ENCODE data around the gene RBM19.
"Not testable (repeated sequence)": the region's sequence is repeated elsewhere in the genome, so short reads cannot be mapped to it uniquely, and the experiment has no call there.

Gene RBM19

DNA sequence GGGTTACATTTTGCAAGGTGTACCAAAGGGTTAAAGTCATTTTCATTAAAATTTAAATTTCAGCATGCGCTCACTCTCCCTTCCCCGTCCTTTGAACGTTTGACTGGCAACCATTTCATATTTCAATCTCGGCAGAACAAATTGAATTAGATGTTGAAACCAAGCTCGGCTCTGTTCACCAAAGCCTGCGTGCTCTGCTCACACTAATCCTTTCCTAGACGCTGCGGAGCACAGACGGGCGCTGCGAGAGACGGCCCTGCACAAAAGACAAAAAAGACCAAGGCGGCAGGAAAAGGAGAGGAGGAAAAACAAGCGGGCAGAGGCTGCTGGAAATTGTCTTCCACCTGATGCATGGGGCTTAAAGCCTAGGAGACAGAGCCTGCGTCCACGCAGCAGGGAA lies 149.3 kb downstream of the RBM19 start:
- Histone ChIP-seq H3K27me3 (ENCODE audit: control insufficient read depth in 1 of 2, insufficient read depth in 2 of 2, low read length in 2 of 2) (no peaks in the 10 kb centered on the region), H3K4me1 (ENCODE audit: control insufficient read depth, insufficient read depth, low read length) (no peaks in the 10 kb centered on the region), H3K9ac (ENCODE audit: low read length in 2 of 2) (no peak overlapping the region), H3K4me3 (ENCODE audit: low read length in 2 of 2) (no peak overlapping the region), H3K27ac (ENCODE audit: low read length) (no peak overlapping the region), H3K9me3 (ENCODE audit: control insufficient read depth in 2 of 2, low read length in 2 of 2) (peaks cover 0 to 5% of the 10 kb centered on the region in 2 donors), H3K36me3 (ENCODE audit: control insufficient read depth in 2 of 2, insufficient read depth in 2 of 2, low read length in 2 of 2) (peaks cover 0 to 19% of the 10 kb centered on the region in 2 donors)

GRCh38 chr12:113815031-113815430 lies 151.1 kb downstream of the RBM19 start:
- Histone ChIP-seq H3K9me3 (ENCODE audit: control insufficient read depth in 2 of 2, low read length in 2 of 2) (peaks cover 0 to 12% of the 10 kb centered on the region in 2 donors), H3K4me3 (ENCODE audit: low read length in 2 of 2) (no peak overlapping the region), H3K9ac (ENCODE audit: low read length in 2 of 2) (no peak overlapping the region), H3K27ac (ENCODE audit: low read length) (no peak overlapping the region), H3K27me3 (ENCODE audit: control insufficient read depth in 1 of 2, insufficient read depth in 2 of 2, low read length in 2 of 2) (no peaks in the 10 kb centered on the region), H3K4me1 (ENCODE audit: control insufficient read depth, insufficient read depth, low read length) (no peaks in the 10 kb centered on the region), H3K36me3 (ENCODE audit: control insufficient read depth in 2 of 2, insufficient read depth in 2 of 2, low read length in 2 of 2) (peaks cover 0 to 15% of the 10 kb centered on the region in 2 donors)

DNA sequence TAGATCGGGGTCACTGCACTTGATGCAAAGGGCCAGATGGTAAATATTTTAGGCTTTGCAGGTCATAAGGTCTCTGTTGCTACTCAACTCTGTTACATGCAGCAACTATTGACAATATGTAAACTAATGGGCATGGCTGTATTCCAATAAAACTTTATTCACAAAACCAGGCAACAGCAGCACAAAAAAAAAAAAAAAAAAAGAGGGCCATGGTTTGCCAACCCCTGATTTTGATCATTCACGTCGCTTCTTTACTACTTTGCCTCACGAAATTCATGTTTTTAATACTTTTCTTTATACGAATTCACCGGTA lies 152.9 kb downstream of the RBM19 start:
- Histone ChIP-seq H3K36me3 (ENCODE audit: control insufficient read depth in 2 of 2, insufficient read depth in 2 of 2, low read length in 2 of 2) (peaks cover 0 to 15% of the 10 kb centered on the region in 2 donors), H3K9me3 (ENCODE audit: control insufficient read depth in 2 of 2, low read length in 2 of 2) (peaks cover 0 to 12% of the 10 kb centered on the region in 2 donors), H3K9ac (ENCODE audit: low read length in 2 of 2) (no peak overlapping the region), H3K4me1 (ENCODE audit: control insufficient read depth, insufficient read depth, low read length) (no peaks in the 10 kb centered on the region), H3K4me3 (ENCODE audit: low read length in 2 of 2) (no peak overlapping the region), H3K27me3 (ENCODE audit: control insufficient read depth in 1 of 2, insufficient read depth in 2 of 2, low read length in 2 of 2) (no peaks in the 10 kb centered on the region), H3K27ac (ENCODE audit: low read length) (no peak overlapping the region)

DNA sequence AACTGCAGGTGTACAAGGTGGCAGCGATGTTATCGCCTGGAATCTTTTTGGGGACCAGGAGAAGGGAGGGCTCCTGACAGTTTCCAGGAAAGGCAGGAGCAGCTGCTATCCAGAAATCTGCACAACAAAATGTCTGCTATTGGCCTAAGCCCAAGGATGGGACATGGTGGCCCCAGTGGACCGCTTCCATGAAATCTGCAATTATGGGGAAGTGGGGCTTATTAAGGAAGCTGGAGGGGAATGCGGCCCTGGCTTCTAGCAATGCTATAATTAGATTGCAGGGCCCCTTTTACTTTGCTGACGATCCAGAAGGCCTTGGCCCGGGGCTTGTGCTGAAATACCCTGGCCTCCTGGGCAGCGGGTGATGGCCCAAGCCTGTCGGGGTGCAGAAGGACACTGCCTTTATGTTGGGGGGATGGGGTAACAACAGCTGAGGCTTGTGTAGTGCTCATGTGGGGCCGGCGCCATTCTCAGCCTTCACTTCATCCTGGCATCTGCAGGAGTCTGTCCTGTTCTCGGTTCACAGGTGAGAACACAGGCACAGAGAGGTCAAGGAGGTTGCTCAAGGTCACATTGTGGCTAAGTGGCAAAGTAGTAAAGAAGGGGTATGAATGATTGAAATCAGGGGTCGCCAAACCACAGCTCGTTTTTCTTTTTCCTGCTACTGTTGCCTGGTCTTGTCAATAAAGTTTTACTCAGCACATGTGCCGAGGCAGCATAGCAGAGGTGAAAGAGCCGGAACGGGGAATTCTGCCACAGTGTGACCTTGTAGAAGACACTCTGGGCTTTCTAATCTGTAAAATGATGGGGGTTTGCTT lies 153.5 kb downstream of the RBM19 start:
- no peak overlapping the region for H3K4me3 ChIP-seq (ENCODE audit: low read length in 2 of 2)
- H3K36me3 ChIP-seq (ENCODE audit: control insufficient read depth in 2 of 2, insufficient read depth in 2 of 2, low read length in 2 of 2): peaks cover 0 to 15% of the 10 kb centered on the region in 2 donors
- no peak overlapping the region for H3K27ac ChIP-seq (ENCODE audit: low read length)
- H3K4me1 ChIP-seq (ENCODE audit: control insufficient read depth, insufficient read depth, low read length): no peaks in the 10 kb centered on the region
- H3K9me3 ChIP-seq (ENCODE audit: control insufficient read depth in 2 of 2, low read length in 2 of 2): peaks cover 0 to 12% of the 10 kb centered on the region in 2 donors
- no peak overlapping the region for H3K9ac ChIP-seq (ENCODE audit: low read length in 2 of 2)
- no peaks in the 10 kb centered on the region for H3K27me3 ChIP-seq (ENCODE audit: control insufficient read depth in 1 of 2, insufficient read depth in 2 of 2, low read length in 2 of 2)

- H3K9me3 ChIP-seq (ENCODE audit: control insufficient read depth in 2 of 2, low read length in 2 of 2): peaks cover 5 to 12% of the 10 kb centered on the region in 2 donors
- not testable (repeated sequence) for H3K36me3 ChIP-seq (ENCODE audit: control insufficient read depth in 2 of 2, insufficient read depth in 2 of 2, low read length in 2 of 2); H3K9ac ChIP-seq (ENCODE audit: low read length in 2 of 2); H3K4me3 ChIP-seq (ENCODE audit: low read length in 2 of 2); H3K27me3 ChIP-seq (ENCODE audit: control insufficient read depth in 1 of 2, insufficient read depth in 2 of 2, low read length in 2 of 2); H3K27ac ChIP-seq (ENCODE audit: low read length); H3K4me1 ChIP-seq (ENCODE audit: control insufficient read depth, insufficient read depth, low read length)
Observed at GRCh38 chr12:113809462-113810220, 156.5 kb downstream of the RBM19 start.

DNA sequence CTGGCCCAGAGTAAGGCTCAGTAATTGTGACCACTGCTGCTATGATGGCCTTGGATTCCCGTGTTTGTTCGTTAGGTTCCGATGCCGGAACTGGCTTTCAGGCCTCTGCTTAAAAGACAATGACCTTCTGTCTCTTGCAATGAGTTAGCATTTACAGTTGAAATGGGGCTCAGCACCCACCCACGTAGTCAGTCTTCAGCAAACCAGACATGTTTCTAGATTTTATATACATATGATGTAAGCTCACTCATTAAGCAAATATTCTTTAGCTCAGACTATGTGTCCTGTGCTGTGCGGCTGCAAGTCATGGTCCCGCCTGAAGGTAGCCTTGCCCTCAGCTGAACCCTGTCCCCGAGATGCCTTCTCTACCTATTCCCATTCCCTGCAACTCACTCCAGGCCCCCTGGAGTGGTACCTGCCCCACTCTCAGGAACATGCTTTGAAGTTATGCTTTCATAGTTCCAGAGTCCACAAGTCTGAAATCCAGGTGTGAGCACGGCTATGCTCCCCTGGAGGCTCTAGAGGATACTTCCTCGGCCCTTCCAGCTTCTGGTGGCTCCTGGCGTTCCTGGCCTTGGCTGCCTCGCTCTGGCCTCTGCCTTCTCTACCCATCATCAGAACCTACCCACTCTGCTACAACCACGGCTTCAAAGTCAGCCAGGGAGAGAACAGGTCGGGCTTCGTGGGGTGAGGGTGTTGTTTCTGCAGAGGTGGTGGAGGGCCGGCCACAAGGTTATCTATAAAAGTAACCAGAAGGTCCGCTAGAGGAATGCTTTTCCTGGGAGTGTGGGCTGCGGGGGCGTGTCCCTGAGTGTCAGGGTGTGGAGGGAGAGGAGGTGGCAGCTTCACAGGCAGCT lies 157.8 kb downstream of the RBM19 start:
- no peak overlapping the region for H3K4me3 ChIP-seq (ENCODE audit: low read length in 2 of 2)

DNA sequence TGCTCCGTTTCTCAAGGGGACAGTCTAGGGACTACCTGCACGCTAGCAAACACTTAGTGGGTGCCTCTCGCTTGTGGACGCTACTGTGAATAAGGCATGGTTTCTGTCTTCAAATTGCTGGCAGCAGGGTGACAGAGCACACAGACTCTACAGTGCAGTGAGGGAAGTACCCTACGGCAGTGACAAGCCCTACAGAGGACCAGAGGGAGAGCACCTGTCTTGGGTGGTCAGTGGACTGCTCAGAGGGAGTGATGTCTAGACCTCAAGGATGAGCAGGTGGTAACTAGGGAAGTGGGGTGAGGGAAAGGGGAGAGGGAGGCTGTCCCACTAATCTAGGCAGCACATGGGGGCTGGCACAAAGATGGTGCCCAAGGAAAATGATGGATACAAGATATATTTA lies 160.5 kb downstream of the RBM19 start:
- Histone ChIP-seq H3K4me1 (ENCODE audit: control insufficient read depth, insufficient read depth, low read length) (no peaks in the 10 kb centered on the region), H3K4me3 (ENCODE audit: low read length in 2 of 2) (no peak overlapping the region), H3K27ac (ENCODE audit: low read length) (no peak overlapping the region), H3K9ac (ENCODE audit: low read length in 2 of 2) (no peak overlapping the region), H3K27me3 (ENCODE audit: control insufficient read depth in 1 of 2, insufficient read depth in 2 of 2, low read length in 2 of 2) (no peaks in the 10 kb centered on the region), H3K36me3 (ENCODE audit: control insufficient read depth in 2 of 2, insufficient read depth in 2 of 2, low read length in 2 of 2) (no peaks in the 10 kb centered on the region), H3K9me3 (ENCODE audit: control insufficient read depth in 2 of 2, low read length in 2 of 2) (peaks cover 0 to 5% of the 10 kb centered on the region in 2 donors)

More for the DNA sequence above, 157.8 kb downstream of the RBM19 start:
- Histone ChIP-seq H3K9ac (ENCODE audit: low read length in 2 of 2) (no peak overlapping the region), H3K36me3 (ENCODE audit: control insufficient read depth in 2 of 2, insufficient read depth in 2 of 2, low read length in 2 of 2) (peaks cover 0 to 4% of the 10 kb centered on the region in 2 donors), H3K27ac (ENCODE audit: low read length) (no peak overlapping the region), H3K27me3 (ENCODE audit: control insufficient read depth in 1 of 2, insufficient read depth in 2 of 2, low read length in 2 of 2) (no peaks in the 10 kb centered on the region), H3K9me3 (ENCODE audit: control insufficient read depth in 2 of 2, low read length in 2 of 2) (peaks cover 5 to 12% of the 10 kb centered on the region in 2 donors), H3K4me1 (ENCODE audit: control insufficient read depth, insufficient read depth, low read length) (no peaks in the 10 kb centered on the region)

- Histone ChIP-seq H3K27ac (ENCODE audit: low read length) (no peak overlapping the region), H3K27me3 (ENCODE audit: control insufficient read depth in 1 of 2, insufficient read depth in 2 of 2, low read length in 2 of 2) (no peaks in the 10 kb centered on the region), H3K36me3 (ENCODE audit: control insufficient read depth in 2 of 2, insufficient read depth in 2 of 2, low read length in 2 of 2) (no peaks in the 10 kb centered on the region), H3K9ac (ENCODE audit: low read length in 2 of 2) (no peak overlapping the region), H3K4me3 (ENCODE audit: low read length in 2 of 2) (no peak overlapping the region), H3K4me1 (ENCODE audit: control insufficient read depth, insufficient read depth, low read length) (no peaks in the 10 kb centered on the region), H3K9me3 (ENCODE audit: control insufficient read depth in 2 of 2, low read length in 2 of 2) (peaks cover 0 to 5% of the 10 kb centered on the region in 2 donors)
Observed at GRCh38 chr12:113804961-113805600, 161.0 kb downstream of the RBM19 start.

DNA sequence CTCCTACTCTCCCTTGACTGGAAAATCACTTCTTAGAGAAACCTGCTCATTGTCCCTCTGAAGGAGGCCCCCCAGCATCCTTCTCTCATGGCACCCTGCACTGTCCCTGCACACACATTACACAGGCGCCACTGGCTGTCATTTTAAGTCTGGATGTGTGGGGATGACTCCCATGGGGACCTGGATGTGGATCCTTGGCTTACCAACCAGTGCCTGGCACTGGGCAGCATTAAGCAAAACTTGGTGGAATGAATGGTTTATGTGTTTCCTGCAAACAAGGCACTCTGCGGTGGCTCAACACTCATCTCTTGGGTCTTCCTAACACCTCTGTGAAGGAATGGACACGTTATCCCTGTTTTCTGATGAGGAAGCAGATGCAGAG lies 162.4 kb downstream of the RBM19 start:
- H3K9me3 ChIP-seq (ENCODE audit: control insufficient read depth in 2 of 2, low read length in 2 of 2): peaks cover 0 to 5% of the 10 kb centered on the region in 2 donors
- H3K4me3 ChIP-seq (ENCODE audit: low read length in 2 of 2): no peak overlapping the region
- no peaks in the 10 kb centered on the region for H3K4me1 ChIP-seq (ENCODE audit: control insufficient read depth, insufficient read depth, low read length)
- no peak overlapping the region for H3K9ac ChIP-seq (ENCODE audit: low read length in 2 of 2)
- no peaks in the 10 kb centered on the region for H3K27me3 ChIP-seq (ENCODE audit: control insufficient read depth in 1 of 2, insufficient read depth in 2 of 2, low read length in 2 of 2)
- no peaks in the 10 kb centered on the region for H3K36me3 ChIP-seq (ENCODE audit: control insufficient read depth in 2 of 2, insufficient read depth in 2 of 2, low read length in 2 of 2)
- no peak overlapping the region for H3K27ac ChIP-seq (ENCODE audit: low read length)
